Sigmoid colon (tissue), 4 donors: Measurements from ENCODE around the gene TMEM63B.

Source experiments
- EP300 ChIP-seq, 4 donors: sonication (generic); formaldehyde crosslinking; IDR thresholded peaks; one replicate each; pipeline ENCODE4 v1.6.1; 2017; ENCODE audit warnings: antibody characterized with exemption in 4 of 4
- POLR2AphosphoS5 ChIP-seq, 4 donors: sonication (generic); formaldehyde crosslinking; IDR thresholded peaks; one replicate each; pipeline ENCODE4 v1.6.1; 2017; ENCODE audit warnings: antibody characterized with exemption in 4 of 4
- TF ChIP-seq, protein P1 (sequence below), 4 experiments: fragments of 450-650 bp in 3 of 4; fragments of 200-600 bp in 1 of 4; IDR thresholded peaks; one replicate each; pipeline ENCODE4 v1.5.1; 2016 to 2019; ENCODE audit warnings: antibody characterized with exemption in 4 of 4, mild to moderate bottlenecking in 3 of 4, moderate library complexity in 2 of 4

DNA sequence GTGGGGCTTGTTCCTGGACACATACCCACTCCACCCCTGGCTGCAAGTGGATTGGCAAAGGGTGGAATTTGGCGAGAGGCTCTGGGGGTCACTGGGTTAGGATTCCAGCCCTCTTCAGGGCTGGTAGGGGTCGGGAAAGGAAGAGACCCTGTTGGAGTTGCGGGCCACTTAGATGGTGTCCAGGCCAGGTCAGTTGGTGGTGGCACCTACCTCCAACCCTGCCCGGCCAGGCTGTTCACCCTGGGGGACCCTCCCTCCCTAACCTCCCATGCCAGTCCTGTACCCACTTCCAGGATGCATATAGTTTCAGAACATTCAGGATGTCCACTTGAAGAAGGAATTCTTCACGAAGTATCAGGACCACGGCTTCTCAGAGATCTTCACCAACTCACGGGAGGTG lies 52.3 kb downstream of the TMEM63B start:
- TF ChIP-seq, protein P1, sequence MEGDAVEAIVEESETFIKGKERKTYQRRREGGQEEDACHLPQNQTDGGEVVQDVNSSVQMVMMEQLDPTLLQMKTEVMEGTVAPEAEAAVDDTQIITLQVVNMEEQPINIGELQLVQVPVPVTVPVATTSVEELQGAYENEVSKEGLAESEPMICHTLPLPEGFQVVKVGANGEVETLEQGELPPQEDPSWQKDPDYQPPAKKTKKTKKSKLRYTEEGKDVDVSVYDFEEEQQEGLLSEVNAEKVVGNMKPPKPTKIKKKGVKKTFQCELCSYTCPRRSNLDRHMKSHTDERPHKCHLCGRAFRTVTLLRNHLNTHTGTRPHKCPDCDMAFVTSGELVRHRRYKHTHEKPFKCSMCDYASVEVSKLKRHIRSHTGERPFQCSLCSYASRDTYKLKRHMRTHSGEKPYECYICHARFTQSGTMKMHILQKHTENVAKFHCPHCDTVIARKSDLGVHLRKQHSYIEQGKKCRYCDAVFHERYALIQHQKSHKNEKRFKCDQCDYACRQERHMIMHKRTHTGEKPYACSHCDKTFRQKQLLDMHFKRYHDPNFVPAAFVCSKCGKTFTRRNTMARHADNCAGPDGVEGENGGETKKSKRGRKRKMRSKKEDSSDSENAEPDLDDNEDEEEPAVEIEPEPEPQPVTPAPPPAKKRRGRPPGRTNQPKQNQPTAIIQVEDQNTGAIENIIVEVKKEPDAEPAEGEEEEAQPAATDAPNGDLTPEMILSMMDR (IDR thresholded peaks at IDR 0.05): no peak
- TF ChIP-seq EP300 (IDR thresholded peaks at IDR 0.05): no peak
- TF ChIP-seq POLR2AphosphoS5 (IDR thresholded peaks at IDR 0.05): no peak
